ENCODE measurements around the gene HOXA1. TPM values are rescaled to one million over a fixed set of nuclear protein-coding genes. Genes with fewer than 3 reads are reported as not detected.

The HOXA1 gene
- total RNA-seq, 2 donors from 2014 or later = 3.1 TPM; not detected in 1

DNA sequence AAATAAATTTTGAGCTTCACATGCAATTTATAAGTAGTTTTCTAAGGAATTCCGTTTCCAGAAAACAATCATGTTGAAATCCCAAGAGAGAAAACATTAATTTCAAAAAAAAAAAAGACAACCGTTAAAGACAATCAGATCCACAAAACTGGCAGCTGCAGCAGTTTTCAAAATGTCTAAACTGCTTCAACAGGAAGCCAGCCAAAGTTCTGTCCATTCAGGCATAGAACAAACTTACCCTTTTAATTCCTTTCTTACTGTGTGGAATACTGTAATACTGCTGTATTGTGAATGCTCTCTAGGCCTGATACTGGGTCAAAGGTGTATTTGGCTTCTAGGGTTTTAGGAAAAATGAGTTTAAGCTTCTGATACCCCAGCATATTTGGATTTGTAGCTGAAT, 31.6 kb downstream of the HOXA1 start:
- H3K4me1 ChIP-seq (ENCODE audit: control insufficient read depth in 1 of 2, low read depth in 2 of 2) = peaks cover 0 to 8% of the 10 kb centered on the region in 2 donors
- no peak overlapping the region for H3K4me3 ChIP-seq
- no peaks in the 10 kb centered on the region for H3K9me3 ChIP-seq
- H3K27ac ChIP-seq = no peak overlapping the region
- H3K27me3 ChIP-seq (replicated peaks; ENCODE audit: insufficient read depth) = no peaks in the 10 kb centered on the region
- TF ChIP-seq, protein P1, sequence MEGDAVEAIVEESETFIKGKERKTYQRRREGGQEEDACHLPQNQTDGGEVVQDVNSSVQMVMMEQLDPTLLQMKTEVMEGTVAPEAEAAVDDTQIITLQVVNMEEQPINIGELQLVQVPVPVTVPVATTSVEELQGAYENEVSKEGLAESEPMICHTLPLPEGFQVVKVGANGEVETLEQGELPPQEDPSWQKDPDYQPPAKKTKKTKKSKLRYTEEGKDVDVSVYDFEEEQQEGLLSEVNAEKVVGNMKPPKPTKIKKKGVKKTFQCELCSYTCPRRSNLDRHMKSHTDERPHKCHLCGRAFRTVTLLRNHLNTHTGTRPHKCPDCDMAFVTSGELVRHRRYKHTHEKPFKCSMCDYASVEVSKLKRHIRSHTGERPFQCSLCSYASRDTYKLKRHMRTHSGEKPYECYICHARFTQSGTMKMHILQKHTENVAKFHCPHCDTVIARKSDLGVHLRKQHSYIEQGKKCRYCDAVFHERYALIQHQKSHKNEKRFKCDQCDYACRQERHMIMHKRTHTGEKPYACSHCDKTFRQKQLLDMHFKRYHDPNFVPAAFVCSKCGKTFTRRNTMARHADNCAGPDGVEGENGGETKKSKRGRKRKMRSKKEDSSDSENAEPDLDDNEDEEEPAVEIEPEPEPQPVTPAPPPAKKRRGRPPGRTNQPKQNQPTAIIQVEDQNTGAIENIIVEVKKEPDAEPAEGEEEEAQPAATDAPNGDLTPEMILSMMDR (IDR thresholded peaks at IDR 0.05) = no peak
- no peaks in the 10 kb centered on the region for H3K36me3 ChIP-seq
- ATAC-seq (ENCODE audit: insufficient number of reproducible peaks, low FRiP score, low read depth) (no peak), DNase-seq (ENCODE audit: low spot score) (no peak)

DNA sequence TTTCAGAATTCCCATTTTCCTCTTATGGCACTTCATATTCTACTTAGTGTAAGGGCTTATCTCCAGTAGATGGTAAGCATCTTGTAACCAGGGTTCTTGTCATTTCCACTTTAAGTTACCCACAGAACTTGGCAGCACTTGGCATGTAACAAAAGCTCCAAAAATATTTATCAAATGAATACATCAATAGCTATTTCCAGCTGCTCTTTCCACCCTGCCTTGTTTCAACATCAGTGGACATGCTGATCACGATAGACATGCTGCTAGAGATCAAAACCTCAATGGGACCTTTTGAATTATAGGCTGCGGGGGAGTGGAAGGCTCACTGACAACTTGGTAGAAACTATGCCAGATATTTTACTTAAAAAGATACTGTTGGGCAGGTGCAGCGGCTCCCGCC, 32.9 kb downstream of the HOXA1 start:
- no peak for ATAC-seq (ENCODE audit: insufficient number of reproducible peaks, low FRiP score, low read depth)
- H3K4me3 ChIP-seq = no peak overlapping the region
- peaks cover 0 to 8% of the 10 kb centered on the region in 2 donors for H3K4me1 ChIP-seq (ENCODE audit: control insufficient read depth in 1 of 2, low read depth in 2 of 2)
- DNase-seq (ENCODE audit: low spot score) = no peak
- H3K36me3 ChIP-seq = no peaks in the 10 kb centered on the region
- H3K9me3 ChIP-seq = no peaks in the 10 kb centered on the region
- no peak overlapping the region for H3K27ac ChIP-seq
- no peaks in the 10 kb centered on the region for H3K27me3 ChIP-seq (replicated peaks; ENCODE audit: insufficient read depth)
- TF ChIP-seq, protein P1 (IDR thresholded peaks at IDR 0.05) = no peak

DNA sequence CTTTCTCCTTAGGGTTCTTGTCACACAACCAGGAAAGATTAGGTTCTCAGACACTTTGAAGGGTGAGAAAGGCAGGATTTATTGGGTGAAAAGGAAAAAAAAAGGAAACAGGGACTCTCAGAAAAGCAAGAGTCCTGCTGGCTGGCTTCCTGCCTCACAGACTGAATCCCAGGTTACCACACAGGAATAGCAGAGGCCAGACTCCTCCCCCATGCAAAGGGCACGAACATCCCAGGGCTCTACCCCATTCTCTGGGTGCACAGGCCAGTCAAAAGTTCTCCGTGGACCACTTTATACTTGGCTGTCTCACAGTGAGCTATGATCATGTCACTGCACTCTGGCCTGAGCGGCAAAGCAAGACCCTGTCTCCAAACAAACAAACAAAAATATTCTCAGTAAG, 42.6 kb downstream of the HOXA1 start:
- Histone ChIP-seq H3K27me3 (replicated peaks; ENCODE audit: insufficient read depth) (no peaks in the 10 kb centered on the region), H3K4me3 (no peak overlapping the region), H3K4me1 (ENCODE audit: control insufficient read depth in 1 of 2, low read depth in 2 of 2) (no peaks in the 10 kb centered on the region), H3K36me3 (no peaks in the 10 kb centered on the region), H3K27ac (no peak overlapping the region), H3K9me3 (no peaks in the 10 kb centered on the region)
- no peak for DNase-seq (ENCODE audit: low spot score)
- TF ChIP-seq, protein P1 (IDR thresholded peaks at IDR 0.05) = no peak
- ATAC-seq (ENCODE audit: insufficient number of reproducible peaks, low FRiP score, low read depth) = no peak

DNA sequence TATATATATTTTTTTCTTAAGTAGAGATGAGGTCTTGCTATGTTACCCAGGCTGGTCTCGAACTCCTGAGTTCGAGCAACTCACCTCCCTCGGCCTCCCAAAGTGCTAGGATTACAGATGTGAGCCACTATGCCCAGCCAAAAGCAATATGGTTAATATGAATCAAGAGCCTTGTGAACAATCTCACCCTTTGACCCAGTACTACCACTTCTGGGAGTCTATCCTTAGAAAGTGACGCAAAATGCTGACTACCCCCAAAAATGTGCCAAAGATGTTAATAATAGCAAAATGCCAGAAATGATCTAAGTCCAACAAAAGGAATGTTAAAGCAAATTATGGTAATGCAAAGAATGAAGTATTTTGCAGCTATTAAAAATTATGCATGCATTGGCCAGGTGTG, 44.3 kb downstream of the HOXA1 start:
- no peak for DNase-seq (ENCODE audit: low spot score)
- H3K9me3 ChIP-seq = no peaks in the 10 kb centered on the region
- ATAC-seq (ENCODE audit: insufficient number of reproducible peaks, low FRiP score, low read depth) = no peak
- no peaks in the 10 kb centered on the region for H3K36me3 ChIP-seq
- H3K4me1 ChIP-seq (ENCODE audit: control insufficient read depth in 1 of 2, low read depth in 2 of 2) = no peaks in the 10 kb centered on the region
- TF ChIP-seq, protein P1 (IDR thresholded peaks at IDR 0.05) = no peak
- H3K27ac ChIP-seq = no peak overlapping the region
- H3K4me3 ChIP-seq = no peak overlapping the region
- H3K27me3 ChIP-seq (replicated peaks; ENCODE audit: insufficient read depth) = no peaks in the 10 kb centered on the region

DNA sequence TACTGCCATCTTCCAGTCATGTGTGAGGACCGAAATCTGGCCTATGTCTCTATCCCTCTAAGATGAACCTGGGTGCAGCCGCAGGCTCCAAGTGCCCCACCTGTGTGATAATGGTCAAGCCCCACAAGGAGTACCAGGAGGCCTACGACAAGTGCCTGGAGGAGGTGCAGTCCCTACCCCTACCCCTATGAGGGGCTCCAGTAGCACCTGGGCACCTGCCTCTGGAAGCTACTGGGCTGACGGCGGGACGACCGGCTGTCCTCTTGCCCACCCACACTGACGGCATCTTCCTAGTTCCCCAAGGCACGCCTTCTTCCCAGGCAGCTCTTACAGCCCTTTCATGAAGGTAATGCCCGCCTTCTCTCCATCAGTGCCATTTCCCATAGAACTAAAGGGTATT, 47.4 kb downstream of the HOXA1 start:
- Histone ChIP-seq H3K27me3 (replicated peaks; ENCODE audit: insufficient read depth) (no peaks in the 10 kb centered on the region), H3K4me3 (no peak overlapping the region), H3K27ac (no peak overlapping the region), H3K9me3 (no peaks in the 10 kb centered on the region), H3K4me1 (ENCODE audit: control insufficient read depth in 1 of 2, low read depth in 2 of 2) (no peaks in the 10 kb centered on the region), H3K36me3 (no peaks in the 10 kb centered on the region)
- no peak for ATAC-seq (ENCODE audit: insufficient number of reproducible peaks, low FRiP score, low read depth)
- TF ChIP-seq, protein P1 (IDR thresholded peaks at IDR 0.05) = no peak
- DNase-seq (ENCODE audit: low spot score) = no peak
